Hypothalamus (tissue), 51 donors: ENCODE measurements around the gene LEP.

Source experiments
- DNase-seq, 51 donors: peaks; one replicate each; lab custom pipeline; 2025; lab: John Stamatoyannopoulos, UW

LEP gene

DNA sequence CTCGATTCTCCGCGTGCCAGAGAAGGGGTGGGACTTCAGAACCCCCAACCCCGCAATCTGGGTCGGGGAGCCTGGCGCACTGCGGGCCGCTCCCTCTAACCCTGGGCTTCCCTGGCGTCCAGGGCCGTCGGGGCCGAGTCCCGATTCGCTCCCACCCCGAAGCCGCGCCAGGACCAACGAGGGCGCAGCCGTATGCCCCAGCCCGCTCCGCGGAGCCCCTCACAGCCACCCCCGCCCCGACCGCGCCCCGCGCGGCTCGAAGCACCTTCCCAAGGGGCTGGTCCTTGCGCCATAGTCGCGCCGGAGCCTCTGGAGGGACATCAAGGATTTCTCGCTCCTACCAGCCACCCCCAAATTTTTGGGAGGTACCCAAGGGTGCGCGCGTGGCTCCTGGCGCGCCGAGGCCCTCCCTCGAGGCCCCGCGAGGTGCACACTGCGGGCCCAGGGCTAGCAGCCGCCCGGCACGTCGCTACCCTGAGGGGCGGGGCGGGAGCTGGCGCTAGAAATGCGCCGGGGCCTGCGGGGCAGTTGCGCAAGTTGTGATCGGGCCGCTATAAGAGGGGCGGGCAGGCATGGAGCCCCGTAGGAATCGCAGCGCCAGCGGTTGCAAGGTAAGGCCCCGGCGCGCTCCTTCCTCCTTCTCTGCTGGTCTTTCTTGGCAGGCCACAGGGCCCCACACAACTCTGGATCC is at the start of gene LEP:
Gene LEP, plus strand, starts transcription at position 583 of the 691 bp plus-strand sequence. CDS start 10,741 bp downstream, outside the sequence.
- DNase-seq: no peak

DNA sequence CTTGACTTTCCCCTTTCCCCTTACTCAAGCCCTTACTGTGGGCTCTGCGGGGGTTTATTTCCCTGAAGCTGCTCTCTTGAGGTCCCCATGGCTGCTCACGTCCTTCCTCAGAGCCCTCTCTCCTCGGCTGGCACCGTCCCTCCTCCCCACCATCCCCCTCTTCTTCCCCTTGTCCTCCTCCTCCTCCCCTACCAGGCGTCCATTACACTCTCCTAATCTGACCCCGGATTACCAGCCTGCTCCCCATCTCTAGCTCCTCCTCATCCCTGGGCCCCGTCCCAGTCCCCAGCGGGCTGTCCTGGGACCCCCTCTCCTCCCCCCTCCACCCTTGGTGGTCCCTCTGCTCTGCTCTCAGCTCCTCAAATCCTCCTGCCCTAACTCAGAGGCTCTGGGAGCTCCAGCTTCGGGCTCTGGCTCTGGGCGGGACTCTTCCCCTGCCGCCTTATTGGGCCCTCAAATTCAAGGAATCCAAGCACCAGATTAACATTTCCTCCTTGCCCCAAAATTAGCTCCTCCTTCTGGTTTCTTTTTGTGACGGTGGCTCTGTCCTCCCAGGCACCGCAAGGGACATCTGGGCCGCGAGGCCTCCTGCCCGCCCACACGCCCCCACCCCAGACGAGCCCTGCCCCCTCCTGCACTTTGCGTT is 48.5 kb upstream of the LEP start:
- DNase-seq: no peak

GRCh38 chr7:128194533-128195282 is 46.4 kb upstream of the LEP start:
- DNase-seq: no peak

GRCh38 chr7:128197589-128197988 is 43.5 kb upstream of the LEP start:
- no peak for DNase-seq

GRCh38 chr7:128197989-128198580 is 43.0 kb upstream of the LEP start:
- DNase-seq: no peak

GRCh38 chr7:128200376-128200775 is 40.7 kb upstream of the LEP start:
- no peak for DNase-seq

DNA sequence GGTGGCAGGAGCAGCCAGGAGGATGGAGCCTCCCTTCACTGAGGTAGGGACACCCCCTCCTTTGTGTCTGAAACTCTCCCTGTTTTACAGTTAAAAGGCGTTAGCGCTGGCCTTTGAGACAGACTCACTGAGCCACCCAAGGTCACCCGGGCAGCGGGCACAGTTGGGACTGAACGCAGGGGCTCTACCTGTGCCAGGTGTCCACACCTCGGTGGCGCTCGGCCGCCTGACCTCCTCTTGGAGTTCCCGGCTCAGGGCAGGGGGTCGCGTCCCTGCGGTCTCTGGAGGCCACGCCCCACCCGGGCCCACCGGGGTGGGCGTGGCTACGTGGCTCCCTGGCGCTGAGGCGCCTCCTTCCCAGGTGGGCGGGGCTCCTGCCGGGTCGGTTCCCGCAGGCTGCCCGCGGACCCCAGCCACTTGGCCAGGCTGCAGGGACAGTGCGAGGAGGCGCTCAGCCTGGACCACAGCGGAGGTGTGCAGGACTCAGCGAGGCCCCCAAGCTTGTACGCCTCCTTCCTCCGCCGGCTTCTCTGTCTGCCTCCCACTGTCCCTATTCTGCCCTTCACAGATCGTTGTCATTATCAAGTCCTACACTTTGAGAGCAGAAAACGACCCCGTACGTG is 39.9 kb upstream of the LEP start:
- no peak for DNase-seq

DNA sequence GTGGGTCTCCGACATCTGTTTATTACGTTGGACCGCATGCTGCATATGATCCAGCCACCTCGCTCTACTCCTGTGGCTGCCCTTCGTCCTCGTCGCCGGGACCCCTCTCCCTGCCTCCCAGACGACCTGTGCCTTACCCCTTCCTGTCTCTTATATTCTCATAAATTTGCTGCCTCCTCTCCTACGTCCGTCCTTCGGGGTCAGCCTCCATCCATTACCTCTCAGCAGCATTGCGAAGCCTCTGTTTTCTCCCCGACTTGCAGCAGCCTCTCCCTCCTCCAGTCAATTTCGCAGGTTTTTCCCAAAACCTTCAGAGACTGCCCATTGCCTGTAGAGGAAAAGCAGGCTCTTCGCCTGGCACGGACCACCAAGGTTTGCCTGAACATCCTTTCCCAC is 39.4 kb upstream of the LEP start:
- DNase-seq: no peak

DNA sequence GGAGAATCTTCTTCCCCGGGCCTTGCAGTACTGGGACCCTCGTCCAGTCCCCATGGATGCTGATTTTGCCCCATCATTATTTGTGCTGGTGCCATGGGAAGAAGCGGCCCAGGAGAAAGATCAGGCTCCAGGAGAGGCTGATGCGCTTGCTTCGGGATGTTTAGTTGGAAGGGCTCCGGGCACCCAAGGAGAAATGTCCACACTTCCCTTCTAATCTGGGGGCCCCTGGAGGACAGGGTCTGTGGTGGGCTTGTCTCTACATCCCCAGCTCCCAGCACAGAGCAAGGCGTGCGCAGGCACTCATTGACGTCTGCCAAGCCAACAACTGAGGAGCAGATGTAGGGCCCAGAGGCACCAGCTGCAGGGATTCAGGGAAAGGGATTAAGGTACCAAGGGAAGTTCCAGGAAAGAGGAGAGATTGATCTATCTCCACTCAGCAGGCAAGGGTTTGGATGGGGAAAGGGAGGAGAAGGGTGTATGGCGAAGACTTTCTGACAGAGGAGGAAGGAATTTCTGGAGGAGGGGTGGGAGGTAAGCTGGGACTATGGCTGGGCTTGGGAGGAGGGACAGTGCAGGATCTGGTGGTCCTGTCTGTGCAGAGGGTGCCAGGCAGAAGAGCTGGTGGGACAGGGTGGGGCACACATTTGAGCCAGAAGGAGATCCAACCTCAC is 38.7 kb upstream of the LEP start:
- no peak for DNase-seq

- peak in 11 of 51 donors; percentile 12 to 39 (median 36) for DNase-seq
Measured at GRCh38 chr7:128203047-128203491, 38.0 kb upstream of the LEP start.

DNA sequence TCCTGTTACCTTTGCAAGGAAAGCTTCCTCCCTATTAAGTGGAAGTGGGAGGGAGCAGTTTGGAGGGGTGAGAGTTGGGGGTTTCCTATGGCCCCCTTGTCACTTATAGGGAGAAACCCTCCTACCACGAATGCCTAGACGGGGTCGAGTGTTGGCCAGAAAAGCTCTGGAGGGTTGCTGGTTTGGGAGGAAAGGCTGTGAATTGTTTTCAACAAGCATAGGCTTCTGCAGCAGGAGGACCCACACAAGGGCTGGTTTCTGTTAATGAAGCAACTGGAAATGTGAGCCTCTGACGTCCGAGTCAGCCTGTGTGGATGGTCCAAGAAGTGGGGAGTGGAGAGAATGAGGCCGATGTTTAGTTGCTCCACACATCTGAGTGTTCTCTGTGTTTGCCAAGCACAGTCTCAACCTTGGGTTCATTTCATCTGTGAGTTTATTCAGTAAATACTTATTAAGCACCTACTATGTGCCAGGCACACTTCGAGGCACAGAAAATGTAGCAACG is 37.3 kb upstream of the LEP start:
- no peak for DNase-seq

DNA sequence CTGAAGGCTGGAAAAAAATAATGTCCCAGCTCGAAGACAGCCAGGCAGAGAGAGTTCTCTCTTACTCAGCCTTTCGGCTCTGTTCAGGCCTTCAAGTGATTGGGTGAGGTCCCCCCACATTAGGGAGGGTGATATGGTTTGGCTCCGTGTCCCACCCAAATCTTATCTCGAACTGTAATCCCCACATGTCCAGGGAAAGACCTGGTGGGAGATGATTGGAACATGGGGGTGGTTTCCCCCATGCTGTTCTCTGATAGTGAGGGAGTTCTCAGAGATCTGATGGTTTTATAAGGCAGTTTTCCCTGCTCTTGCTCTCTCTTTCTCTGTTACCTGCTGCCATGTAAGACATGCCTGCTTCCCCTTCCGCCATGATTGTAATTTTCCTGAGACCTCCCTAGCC is 36.6 kb upstream of the LEP start:
- DNase-seq: no peak

DNA sequence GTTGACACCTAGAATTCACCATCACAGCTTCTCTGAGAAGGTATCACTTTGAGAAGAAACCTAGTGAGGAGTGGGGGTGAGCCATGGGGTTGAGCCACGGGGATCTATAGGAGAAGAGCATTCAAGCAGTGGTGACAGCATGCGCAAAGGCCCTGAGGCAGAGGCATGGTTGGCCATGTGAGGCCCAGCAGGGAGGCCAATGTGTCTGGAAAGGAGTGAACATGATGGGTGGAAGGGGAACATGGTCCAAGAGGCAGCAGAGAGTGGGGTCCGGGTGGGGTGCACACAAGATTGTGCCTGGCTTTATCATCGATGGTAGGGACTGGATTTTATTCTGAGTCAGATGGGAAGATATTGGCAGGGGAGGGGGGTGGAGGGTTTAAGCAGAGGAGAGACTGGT is 36.0 kb upstream of the LEP start:
- DNase-seq: no peak

GRCh38 chr7:128206017-128206746 is 34.9 kb upstream of the LEP start:
- DNase-seq: no peak

DNA sequence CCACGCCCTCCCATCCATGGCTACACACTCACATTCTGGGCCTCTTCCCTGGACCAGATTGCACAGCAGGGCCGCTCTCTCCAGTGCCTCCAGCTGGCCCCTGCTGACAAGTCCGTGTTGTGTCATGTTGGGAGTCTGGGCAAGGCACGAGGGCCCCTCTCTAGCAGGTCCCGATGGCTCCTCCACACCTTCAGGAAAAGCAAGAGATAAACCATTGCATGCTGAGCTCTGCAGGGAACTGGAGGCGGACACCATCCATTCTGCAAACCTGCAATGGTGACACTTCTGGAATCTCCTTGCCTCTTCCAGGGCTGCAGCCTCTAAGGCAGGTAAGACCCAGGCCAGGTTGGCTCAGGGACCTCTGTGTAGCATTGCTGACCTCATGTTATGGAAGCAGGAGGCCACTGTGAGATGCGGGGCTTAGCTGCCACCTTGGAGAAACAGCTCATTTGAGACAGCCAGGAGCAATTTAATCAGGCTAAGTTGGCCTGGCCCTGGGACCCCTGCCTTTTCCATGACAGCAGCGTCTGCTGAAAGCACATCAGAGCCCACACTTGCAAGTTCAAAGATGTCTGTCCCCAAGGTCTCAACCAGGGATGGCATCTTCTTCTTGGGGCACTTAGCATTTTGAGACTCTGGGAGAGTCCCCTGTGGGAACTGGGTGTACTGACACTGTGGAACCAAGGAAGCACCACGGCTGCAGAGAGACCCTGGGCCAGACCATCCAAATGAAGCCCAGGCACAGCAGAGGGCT is 34.2 kb upstream of the LEP start:
- no peak for DNase-seq

DNA sequence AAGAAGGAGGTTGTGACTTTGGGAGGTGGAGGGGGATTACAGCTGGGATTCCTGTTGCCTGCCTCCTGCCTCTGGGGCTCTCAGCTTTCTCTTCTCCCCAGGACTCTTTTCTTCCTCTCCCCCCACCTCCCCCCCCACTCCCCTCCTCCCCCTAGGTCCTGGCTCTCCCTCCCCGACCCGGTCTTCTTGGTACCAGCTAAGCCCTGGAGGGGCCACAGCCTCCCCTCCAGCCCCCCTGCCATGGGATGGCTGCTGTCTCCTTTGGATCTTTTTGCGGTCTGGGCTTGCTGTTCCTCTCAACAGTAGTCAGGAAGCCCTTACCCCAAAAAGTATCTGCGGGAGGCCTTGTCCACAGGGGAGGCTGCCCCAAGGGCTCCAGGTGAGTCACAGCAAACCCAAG is 33.5 kb upstream of the LEP start:
- DNase-seq: no peak

- peak in 42 of 51 donors; percentile 7 to 76 (median 48) for DNase-seq
Measured at GRCh38 chr7:128209229-128210035, 31.6 kb upstream of the LEP start.

DNA sequence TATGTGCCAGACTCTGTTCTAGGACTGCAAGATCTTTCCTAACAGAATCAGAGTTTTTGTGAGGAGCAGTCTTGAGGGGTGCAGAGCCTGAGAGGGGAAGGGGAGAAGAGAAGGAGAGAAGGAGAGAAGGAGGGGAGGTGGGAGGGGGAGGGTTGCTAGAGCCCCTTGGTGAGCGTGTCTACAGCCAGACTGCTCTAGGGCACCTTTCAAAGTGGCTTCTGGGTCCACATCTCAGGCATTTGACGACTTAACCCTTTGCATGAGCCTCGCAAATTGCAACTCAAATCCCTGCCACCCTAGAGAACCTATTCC is 31.1 kb upstream of the LEP start:
- no peak for DNase-seq
